DMS53 treated with DMSO at 0.1 percent for 48 hours (cell line): ENCODE results near the gene HACE1.

Experiments
- DNase-seq: peaks from one replicate; lab custom pipeline; 2025; ENCODE audit not compliant: unreplicated experiment; lab: John Stamatoyannopoulos, UW

The HACE1 gene

GRCh38 chr6:104688283-104688969, 171.3 kb downstream of the HACE1 start:
- DNase-seq, result no peak

- no peak for DNase-seq
Observed at GRCh38 chr6:104686550-104687175, 173.1 kb downstream of the HACE1 start.

- DNase-seq, result no peak
Observed at GRCh38 chr6:104685871-104686549, 173.7 kb downstream of the HACE1 start.

GRCh38 chr6:104684911-104685415, 174.8 kb downstream of the HACE1 start:
- DNase-seq, result no peak

- DNase-seq, result no peak
Observed at GRCh38 chr6:104683809-104684208, 175.9 kb downstream of the HACE1 start.

- DNase-seq, result peak; percentile 32
Observed at GRCh38 chr6:104682722-104683643, 176.7 kb downstream of the HACE1 start.

- DNase-seq, result no peak
Observed at GRCh38 chr6:104680539-104680938, 179.2 kb downstream of the HACE1 start.

GRCh38 chr6:104679971-104680370, 179.7 kb downstream of the HACE1 start:
- DNase-seq, result no peak
